ENCODE results near the gene SPPL3.

SPPL3 gene

DNA sequence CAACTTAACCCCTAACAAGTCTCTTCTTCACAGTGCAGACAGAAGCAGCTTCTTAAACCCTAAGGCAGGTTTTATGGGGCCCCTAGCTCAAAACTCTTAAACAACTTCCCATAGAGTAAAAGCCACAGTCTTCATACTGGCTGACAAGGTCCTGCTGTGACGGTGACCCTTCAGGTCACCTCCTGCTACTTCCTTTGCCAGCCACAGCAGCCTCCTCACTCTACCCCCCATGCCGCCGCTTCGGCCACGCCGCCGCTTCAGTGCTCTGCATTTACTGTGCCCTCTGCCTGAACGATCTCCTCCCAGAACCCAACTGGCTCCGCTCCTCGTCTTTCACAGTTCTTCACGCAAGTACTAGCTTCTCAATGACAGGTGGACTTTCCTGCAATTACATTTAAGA is 133.1 kb downstream of the SPPL3 start:
- no peak for DNase-seq

DNA sequence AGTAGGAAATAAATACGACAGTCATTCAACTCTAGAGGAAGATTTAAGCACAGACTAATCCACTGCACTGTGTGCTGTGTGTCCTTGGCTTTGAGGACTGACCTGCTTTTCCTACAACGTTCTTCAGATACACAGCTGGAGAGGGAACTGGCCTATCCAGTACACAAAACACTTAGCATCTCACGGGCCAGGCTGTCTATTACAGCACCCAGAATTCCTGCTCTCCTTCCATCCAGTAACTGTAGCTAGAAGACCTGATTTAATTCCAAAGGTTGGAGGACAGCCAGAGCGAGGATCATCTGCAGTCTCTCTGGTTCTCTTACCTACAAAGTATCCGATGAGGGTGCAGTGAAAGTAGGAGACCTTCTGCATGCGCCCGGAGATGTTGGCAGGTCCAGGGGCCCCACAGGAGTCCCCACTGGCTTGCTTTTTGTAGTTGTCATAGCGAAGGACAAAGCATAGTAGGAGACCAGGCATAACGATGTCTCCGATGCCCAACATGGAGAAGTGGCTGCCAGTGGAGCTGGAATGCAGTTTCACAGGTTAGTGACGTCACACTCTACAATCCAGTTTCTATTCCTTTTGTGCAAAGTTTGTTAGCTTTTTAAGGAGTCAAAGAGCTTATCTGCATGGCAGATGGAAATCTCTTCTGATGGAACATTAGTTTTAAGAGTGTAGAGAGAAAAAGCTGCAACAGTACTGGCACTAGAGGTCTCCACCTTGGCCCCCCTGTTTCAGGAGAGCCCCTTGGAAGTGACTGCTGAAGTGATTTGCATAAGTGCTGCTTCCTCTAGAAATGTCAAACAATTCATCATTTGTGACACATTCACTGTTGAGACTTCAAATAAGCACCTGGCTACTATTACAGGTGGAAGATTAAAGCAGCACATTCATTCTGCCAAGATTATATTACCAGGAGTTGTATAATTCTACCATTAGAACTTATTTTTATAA is 136.8 kb downstream of the SPPL3 start:
- DNase-seq: no peak

DNA sequence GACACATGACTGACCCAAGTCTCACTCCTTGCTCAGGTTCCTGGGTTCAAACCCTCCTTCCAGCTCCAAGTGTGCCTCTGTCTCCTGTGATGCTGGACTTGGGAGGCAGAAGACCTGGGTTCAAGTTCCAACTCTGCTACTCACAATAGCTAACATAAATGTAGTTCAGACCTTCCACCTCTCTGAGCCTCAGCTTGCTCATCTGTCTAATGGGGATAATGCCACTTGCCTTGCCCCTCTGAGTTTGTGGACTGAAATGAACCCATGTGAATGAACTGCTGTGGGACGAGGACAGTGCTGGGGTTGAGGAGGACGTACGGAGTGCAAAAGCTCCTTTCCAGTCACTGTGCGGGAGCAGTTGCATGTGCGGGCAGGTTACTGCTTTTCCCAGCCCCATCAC is 137.6 kb downstream of the SPPL3 start:
- no peak for DNase-seq

DNA sequence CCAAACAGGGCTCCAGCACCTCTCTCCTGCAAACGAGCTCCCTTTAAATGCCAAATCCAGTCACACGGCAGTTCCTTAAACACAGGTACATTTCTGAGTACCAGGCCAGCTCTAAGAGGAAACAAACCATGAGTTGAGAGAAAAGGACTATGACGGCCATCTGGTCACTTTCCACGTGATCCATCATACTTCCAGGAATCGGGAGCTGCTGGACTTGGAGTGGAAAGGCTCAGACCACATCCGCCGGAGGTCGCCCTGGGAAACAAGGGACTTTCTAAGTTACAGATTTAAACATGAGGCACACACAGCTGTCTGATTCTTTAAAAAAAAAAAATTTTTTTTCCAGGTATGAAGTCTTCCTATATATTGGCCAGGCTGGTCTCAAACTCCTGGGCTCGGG is 139.3 kb downstream of the SPPL3 start:
- DNase-seq: no peak

DNA sequence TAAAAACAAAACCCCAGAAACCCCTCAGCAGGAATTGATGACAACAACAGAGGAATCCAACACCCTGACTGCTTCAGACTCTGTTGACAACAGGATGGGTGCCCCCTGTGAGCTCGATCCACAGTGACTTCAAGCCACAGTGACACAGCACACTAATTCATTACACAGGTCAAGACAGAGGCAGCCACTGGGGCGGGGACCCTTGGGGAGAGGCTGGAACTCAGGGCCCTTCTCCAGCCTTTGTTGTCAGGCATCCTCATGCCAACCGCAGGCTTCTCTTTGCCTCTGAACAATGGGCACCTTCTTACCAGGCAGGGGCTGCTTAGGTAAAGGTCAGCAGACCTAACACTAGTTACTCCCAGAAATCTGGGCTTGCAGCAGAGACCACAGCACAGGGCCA is 140.9 kb downstream of the SPPL3 start:
- no peak for DNase-seq

DNA sequence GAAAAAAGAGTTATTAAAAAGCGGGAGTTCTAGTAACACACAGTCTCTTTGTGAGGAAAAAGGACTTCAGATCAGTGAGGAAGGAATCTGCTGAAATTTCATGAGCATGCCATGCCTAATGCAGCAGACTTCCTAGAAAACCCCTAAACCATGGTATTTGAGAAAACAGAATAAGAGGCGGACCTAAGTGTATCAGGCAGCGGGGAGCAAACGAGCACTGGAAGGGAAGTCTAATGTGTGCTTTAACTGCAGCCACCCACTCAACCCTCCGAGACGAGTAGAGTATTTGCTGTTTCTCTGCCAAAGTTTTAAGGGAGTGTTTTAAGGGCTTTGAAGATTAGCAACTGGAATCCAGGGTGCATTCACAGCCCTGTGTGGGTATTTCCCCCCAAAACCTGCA is 142.1 kb downstream of the SPPL3 start:
- no peak for DNase-seq

DNA sequence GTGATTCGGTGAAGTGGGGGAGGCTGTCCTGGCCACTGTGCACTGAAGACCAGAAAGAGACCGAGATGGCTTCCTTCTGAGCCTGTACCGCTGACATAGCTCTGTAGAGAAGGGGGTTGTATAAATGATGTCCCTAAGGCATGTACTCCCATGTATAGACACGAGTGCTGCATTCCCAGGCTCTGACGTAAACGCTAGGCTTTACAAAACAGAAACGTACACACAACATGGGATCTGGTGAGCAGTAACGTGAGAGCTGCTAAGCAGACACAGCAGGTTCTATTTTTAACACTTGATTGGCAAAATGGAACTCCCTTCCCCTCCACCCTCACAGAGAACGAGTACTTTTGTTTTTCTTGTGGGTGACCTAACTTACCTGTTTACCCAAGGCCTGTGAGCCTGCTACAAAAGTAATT is 142.6 kb downstream of the SPPL3 start:
- DNase-seq: no peak

DNA sequence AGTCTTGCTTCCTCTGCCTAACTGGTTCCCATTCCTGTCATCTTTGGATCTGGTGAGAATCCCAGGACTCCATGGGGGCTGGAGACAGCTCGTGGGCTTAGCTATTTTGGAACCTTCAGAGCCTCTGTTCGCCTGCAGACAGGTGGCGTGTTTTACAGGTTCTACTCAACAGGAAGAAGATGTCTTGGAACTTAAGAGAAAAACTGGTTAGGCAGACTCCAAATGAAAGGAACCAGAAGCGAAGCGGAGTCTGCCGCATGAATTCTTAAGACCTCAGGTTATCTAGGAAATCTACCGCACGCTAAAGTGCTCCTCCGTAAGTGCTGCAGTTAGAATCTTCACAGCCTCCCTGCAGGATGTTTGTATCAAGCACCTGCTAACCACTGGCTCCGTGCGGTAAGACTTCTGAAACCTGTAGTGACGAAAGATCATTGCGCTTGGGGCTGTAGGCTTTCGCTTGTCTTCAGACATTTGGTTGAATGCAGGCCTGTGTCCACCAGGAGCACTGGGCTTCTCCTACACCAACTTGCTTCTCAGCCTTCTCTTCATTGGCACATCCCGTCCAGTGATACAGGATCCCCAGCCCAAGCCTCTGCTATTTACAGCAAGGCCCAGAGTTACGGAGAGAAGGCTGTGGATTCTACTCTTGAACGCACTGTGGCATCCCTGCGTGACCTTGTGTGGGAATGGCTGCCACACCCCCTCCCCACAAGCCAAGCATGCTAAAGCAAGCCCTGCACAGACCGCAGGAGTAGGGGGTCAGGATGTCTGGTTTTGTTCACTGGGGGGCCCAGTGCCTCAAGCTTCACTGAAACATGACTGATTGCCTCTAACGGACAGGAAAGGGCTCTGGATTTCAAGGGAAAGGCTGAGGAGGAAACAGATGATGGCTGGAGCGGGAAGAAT is 143.6 kb downstream of the SPPL3 start:
- peak in 2 of 5 experiments; percentile 19 to 92 for DNase-seq

DNA sequence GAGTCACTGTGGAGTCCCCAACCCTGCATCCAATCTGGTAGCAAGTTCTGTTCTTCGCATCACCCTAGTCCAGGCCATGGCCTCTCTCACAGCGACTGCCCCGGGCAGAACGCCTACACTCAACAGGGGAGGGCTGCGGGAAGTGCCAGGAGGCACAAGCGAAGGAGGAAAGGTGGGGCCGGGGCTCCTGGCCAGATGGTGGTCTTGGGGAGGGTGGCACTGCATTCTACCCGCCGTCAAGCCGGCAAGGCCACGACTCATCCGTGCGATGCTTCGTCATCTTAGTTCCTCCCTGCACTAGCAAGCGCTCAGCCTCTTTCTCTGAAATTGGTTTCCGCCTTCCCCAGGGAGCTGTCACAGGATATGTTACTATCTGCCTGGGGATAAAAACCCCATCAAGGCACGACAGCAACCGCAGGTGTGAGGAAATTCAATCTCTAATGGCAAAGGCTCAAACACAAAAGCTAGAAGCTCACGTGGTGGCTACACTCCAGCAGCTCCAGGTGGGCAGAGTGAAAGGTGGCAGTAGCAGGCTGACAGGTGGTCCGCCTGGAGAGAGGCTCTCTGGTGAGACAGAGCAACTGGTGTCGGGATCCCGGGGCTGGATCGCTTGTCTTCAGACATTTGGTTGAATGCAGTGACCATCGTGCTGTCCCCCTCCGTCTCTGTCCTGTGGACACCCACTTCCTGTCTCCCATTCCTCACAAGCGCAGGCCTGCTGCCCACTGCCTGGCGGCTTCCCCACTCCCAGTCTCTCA is 144.4 kb downstream of the SPPL3 start:
- no peak for DNase-seq

DNA sequence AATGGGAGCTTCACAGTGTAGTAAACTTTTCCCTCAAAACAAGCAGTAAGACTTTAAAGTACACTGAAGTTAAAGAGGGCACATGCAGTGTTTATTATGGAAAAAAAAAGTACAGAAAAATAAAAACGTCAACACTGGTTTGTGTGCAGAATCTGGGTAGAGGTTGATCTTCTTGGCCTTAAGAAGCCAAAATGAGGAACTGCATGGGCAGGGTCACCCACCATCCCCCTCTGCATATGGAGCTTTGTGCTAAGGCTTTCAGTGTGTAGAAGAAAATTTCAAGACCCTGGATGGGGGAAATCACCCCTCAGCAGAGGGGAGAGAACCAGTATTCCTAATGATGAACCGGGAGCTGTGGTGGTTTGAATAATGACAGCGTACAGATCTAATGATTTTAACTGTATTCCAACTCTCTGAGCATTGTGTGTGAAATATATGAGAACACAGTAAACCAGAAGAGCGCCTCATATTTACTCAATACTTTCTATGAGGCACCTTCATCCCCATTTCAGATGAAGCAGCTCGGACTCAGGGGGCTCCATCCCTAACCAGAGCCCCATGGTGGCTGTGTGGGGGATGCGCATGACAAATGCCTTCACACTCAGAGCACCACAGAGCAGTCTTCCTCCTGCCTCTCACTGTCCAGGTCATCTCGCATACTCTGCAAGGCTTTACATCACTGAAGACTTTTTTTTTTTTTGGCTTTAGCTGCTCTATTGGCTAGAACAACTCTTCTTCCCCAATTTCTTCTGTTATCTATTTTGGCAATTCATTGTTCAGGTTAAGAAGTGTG is 145.2 kb downstream of the SPPL3 start:
- no peak for DNase-seq

DNA sequence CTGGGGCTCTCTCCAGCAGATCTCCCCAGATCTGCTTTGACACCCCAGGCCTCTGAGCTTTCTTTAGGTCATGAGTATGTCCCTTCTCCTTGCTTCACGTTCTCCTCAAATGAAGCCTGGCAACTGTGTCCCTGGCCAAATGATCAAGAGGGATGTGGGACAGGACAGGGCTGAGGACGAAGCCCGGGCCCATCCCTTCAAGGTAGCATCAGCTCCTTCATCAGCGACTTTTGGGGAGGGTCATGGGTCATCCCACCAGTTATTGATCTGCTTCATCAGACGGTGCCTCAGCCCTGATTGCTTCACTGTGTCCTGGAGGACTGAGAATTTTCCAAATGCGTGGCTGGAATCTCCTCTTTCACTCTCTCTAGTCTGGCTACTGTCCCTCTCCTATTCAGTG is 146.2 kb downstream of the SPPL3 start:
- no peak for DNase-seq

DNA sequence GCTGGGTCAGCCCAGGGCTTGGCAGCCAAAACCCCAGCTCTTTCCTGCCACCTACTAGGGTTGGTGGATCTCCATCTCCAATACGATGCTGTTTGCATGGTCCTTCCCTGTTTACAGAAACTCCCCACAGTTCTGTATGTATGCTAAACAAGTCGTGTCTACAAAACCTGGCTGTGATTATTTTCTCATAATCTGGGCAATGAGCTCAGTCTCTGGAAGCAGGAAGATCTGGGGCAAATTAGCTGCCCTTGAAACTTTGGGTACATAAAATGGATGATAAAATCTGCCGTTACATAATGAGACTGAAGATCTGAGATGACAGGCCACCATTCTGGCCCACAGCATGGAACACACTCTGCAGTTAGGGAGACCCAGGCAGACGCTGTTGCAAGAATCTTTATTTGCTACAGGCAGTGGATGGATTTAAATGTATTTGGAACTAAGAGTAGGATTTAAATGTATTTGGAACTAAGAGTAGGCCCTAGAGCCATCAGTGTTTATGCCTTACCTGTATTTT is 146.9 kb downstream of the SPPL3 start:
- DNase-seq: no peak

DNA sequence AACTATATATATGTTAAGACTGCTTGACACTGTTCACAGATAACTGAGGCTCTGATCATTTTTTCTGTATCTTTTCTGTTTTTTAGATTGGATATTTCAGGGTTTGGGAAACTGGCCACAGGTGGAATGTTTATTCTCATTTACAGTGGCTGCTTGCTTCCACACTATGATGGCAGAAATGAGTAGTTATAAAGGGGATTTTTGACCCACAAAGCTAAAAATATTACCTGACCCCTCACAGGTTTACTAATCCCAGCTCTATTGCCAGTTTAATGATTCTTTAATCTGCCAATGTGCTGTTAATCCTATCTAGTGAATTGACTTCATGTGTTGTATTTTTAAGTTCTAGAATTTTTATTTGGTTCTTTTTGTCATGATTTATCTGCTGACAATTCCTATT is 148.9 kb downstream of the SPPL3 start:
- no peak for DNase-seq

DNA sequence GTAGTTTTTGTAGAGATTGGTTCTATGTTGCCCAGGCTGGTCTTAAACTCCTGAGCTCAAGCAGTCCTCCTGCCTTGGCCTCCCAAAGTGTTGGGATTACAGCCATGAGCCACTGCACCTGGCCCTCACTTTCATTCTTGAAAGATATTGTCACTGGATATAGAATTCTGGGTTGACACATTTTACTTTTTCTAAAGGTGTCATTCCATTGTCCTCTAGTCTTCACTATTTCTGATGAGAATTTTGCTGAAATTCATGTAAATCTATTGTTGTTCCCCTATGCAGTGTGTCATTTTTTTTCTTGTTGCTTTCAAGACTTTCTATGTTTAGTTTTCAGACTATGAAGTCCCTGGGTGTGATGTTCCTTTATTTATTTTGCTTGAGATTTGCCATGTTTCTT is 149.4 kb downstream of the SPPL3 start:
- DNase-seq: no peak

DNA sequence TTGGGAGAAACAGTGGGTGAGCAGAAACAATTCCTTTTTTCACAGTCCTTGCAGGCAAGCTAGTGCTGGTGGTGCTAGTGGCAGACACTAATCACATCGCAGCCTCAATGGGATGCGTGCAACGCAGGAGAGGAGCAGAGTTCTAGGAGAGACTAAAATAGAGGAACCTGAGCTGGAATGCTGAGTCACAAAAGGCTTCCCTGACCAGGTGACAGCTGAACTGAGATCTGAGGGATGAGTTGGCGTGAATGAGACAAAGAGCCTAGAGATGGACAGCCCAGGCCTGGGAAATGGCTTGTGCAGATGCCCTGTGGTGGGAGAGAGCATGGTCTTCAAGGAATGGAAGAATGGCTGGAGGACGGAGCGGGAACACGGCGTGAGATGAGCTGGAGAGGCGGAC is 152.8 kb downstream of the SPPL3 start:
- DNase-seq: no peak

DNA sequence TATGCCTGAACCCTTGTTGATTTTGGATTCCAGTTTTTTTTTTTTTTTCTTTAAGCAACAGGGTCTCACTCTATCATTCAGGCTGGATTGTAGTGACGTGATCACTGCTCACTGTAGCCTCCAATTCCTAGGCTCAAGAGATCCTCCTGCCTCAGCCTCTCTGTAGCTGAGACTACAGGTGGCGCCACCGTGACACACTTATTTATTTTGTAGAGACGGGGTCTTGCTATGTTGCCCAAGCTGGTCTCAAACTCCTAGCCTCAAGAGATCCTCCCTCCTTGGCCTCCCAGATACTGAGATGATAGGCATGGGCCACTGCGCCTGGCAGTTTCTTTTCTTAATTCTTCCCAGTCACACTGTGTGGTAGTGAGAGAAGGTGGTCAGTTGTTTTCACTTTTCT is 153.4 kb downstream of the SPPL3 start:
- no peak for DNase-seq

DNA sequence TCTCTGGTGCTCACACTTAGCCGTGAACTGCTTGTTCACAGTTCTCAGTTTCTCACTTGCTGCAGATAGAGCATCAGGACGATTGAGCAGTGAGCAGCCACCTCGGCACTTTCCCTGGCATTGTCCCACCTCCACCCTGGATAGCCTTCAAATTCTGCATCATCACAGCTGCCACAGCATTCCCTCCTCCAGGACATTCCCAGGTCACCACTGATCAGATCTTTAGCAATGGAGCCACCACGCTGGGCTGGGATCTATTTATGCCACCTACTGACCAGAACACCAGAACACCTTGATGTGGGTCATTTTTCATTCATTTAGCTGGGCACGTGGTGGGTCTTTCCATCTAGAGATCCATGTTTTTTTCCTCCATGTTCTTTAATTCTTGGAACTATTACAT is 154.9 kb downstream of the SPPL3 start:
- DNase-seq: no peak

DNA sequence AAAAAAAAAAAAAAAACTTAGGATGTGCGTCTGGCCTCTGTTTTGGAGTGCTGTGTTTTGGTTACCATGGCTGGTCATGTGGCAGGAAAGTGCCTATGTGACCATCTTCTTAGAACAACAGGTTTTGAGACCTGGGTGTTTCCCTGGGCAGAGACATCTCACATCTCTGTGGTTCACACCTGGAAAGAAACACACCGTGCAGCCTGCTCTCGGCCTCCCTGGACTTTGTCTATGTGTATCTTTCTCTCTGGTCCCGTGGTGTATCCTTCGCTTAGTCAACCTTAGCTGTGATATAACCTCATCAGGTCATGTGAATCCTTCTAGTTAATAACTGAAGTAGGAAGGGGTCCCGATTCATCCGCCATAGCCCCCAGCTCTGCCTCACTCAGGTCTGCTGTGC is 155.9 kb downstream of the SPPL3 start:
- no peak for DNase-seq

DNA sequence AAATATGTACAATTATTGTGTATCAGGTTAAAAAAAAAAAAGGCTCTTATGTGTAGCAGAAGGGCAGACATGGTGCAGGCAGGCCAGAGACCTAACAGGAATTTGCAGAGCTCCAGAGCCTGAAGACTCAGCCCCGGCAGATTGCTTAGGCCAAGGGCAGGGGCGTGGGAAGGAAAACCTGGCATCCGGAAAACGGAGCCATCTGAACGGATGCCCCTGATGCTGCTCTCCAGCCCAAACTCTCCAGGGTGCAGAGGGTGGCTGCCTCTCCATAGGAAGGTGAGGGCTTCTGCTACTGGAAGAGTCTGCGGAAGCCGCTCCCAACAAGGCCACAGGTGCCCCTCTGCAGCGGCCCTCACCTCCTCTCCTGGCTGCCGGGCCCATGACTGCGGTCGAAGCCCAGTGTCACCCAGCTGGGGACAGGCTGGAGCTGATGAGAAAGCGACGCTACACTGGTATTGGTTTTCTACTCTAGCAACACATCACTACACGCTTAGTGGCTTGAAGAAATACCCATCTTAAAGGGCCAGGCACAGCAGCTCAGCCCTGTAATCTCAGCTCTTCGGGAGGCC is 159.2 kb downstream of the SPPL3 start:
- DNase-seq: no peak

DNA sequence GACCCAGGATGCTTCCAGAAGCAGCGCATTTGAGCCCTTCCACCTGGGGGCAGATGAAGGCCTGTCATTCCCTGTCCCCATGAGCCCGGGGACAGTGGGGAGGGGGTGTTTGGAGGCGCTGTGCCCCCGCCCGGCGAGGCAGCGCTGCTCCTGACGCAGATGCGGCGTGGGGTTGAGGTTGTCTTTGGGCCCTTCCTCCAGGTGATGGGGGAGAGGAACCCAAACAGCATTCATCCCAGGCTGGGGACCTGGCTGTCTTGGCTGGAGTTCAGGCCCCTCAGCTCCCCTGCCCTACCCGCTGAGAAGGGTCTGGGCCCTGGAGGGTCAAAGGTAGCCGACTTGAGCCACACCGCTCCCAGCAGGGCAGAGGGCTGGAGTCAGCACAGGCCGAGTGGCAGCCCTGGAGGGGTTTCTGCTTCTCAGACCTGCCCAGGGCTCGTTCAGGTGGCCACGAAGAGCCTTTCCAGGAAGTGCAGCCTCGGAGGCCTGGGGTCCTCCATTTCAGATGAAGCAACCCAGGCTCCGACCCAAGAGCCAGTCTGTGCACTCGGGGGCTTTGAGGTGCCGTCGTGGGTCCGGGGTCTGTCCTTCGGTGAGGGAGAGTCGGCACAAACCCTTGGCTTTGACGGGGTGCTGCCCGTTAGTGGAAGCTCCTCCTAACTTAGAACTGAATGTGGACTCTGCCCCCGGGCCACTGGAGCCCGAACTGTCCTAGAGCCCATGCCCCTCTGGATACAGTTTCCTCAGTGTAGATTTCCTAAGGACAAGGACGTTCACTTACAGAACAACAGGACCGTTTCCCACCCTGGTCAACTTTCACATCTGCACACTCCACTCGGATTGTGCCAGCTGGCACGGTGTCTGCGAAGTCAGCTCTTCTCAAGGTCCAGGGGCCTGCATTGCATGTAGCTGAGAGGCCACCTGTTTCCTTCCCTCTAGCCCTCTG is 162.4 kb downstream of the SPPL3 start:
- DNase-seq: no peak

Measured in T-helper 2 cell (primary cell).